Activated naive CD4-positive, alpha-beta T cell treated with anti-CD3 and anti-CD28 coated beads for 36 hours (primary cell): ENCODE results near the gene ZNF675. TPM values are rescaled to one million over a fixed set of nuclear protein-coding genes. Genes with fewer than 3 reads are reported as not detected.
A peak's percentile ranks its signal among the peaks of the same experiment; 100 is the strongest.
"Not testable (repeated sequence)": the region's sequence is repeated elsewhere in the genome, so short reads cannot be mapped to it uniquely, and the experiment has no call there.

ENCODE experiments used
- CTCF ChIA-PET: fragments of 350-600 bp; sonication (Branson Sonifier 250); formaldehyde crosslinking; loops from one replicate; lab custom pipeline; 2021; ENCODE audit warnings: antibody characterized with exemption; lab: Charles Lee
- DNase-seq: peaks from one replicate; pipeline ENCODE4 v3.0.0-alpha.2; 2020
- H3K27ac Mint-ChIP-seq: one replicate; pipeline ENCODE4 v1.8.0; 2021; ENCODE audit warnings: mild to moderate bottlenecking, mixed read lengths
- H3K27me3 Mint-ChIP-seq: one replicate; pipeline ENCODE4 v1.8.0; 2021; ENCODE audit warnings: low read depth, mixed read lengths
- H3K36me3 Mint-ChIP-seq: one replicate; pipeline ENCODE4 v1.8.0; 2021; ENCODE audit warnings: low read depth, mixed read lengths
- H3K4me1 Mint-ChIP-seq: one replicate; pipeline ENCODE4 v1.8.0; 2021; ENCODE audit warnings: low read depth, mixed read lengths
- H3K4me3 Mint-ChIP-seq: one replicate; pipeline ENCODE4 v1.8.0; 2021; ENCODE audit warnings: mild to moderate bottlenecking, moderate library complexity, mixed read lengths
- H3K9me3 Mint-ChIP-seq: one replicate; pipeline ENCODE4 v1.8.0; 2021; ENCODE audit warnings: mixed read lengths
- intact Hi-C: fragments of 100-400 bp; cut with micrococcal nuclease; formaldehyde crosslinking; loops from one replicate; pipeline ENCODE4 v1.15.1; 2023
- total RNA-seq, 2 experiments: library from RNA; stranded (reverse); gene quantifications; one replicate each; pipeline ENCODE4 v1.2.3, GENCODE V29; 2021

The ZNF675 gene
- total RNA-seq: 10 to 100 TPM; 23.8 to 25.2 TPM

DNA sequence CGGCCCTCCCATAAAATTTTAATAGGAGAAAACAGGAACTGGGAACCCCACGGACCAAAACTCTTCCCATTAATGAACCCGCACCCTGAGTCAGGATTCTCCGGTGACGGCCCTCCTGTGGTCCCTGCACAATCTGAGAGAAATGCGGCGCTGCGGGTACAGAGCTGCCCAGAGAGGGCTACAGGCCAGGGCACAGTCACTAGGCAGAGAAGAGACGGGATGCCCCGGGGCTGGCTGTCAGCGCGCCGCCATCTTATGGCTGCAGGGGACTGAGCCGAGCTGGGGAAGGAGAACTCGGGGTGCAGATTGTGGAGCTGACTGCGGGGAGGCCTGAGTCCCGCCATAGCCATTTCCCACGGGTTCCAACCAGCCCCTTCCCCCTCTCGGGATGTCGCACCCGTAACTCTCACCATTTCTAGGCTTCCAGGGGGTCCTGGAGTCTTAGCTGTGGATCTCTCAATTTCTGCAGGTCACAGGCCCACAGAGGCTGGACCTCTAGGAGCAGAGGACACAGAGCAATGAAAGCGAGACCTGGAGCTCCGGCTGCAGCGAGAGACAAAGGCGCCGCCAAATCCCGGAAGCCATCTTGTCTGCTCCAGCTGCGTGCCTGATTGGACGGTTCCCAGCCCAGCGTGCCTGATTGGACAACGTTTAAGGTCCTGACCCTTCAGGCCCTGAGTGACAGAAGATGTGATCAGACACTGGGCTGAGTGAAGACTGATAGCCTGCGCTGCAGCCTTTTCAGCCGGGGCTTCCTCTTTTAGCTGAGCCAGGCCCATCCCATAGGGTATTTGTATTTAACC, at the start of gene ZNF675:
Gene ZNF675, minus strand, starts transcription at position 592 of the 803 bp plus-strand sequence. Its CDS starts 179 bp downstream, at position 413.
- Mint-ChIP-seq H3K4me3 (peak within 1 kb of the TSS; percentile 96), H3K4me1 (peaks cover 44% of the 10 kb centered on the region), H3K9me3 (no peaks in the 10 kb centered on the region), H3K27me3 (no peaks in the 10 kb centered on the region), H3K27ac (peak within 1 kb of the TSS; percentile 97), H3K36me3 (peaks cover 35% of the 10 kb centered on the region)
- intact Hi-C loops: loop anchor here (1.0 to 5.0 kb wide), 7 partner anchors 71 to 435 kb away; partner anchors contain the start of genes ZNF681, ZNF724, ZNF726 and ZNF91
- peak; percentile 94 for DNase-seq
- CTCF ChIA-PET: interaction anchor here (0.6 to 1.2 kb wide), 5 partner anchors 13 to 413 kb away, joined by 3 to 6 read pairs (median 3); partner anchors contain the start of genes ZNF681 and ZNF726

DNA sequence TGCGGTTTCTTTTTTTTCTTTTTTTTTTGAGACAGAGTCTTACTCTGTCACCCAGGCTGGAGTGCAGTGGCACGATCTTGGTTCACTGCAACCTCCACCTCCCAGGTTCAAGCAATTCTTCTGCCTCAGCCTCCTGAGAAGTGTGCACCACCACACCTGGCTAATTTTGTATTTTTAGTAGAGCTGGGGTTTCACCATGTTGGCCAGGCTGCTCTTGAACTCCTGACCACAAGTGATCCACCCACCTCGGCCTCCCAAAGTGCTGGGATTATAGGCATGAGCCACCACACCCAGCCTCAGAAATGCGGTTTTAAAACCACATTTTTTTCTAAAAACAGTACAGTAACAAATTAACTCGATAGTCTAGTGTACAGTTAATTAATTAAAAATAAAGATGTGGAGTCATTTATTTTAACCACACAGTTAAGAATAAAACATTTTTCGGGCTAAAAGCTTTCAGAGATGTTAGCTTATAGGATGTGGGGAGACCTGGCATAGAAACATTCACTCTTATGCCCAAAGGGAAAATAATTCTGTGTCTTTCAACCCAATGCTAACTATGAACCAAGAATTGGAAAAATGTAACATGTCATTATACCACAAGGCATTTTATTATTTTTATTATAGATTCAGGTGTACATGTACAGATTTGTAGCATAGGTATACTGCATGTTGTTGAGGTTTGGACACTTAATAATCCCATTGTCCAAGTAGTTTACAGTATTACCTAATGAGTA, 43.9 kb upstream of the ZNF675 start:
- CTCF ChIA-PET, H3K27me3 Mint-ChIP-seq, H3K4me3 Mint-ChIP-seq, H3K27ac Mint-ChIP-seq, DNase-seq, intact Hi-C loops, H3K4me1 Mint-ChIP-seq, H3K36me3 Mint-ChIP-seq: not testable (repeated sequence)
- peaks cover 19% of the 10 kb centered on the region for H3K9me3 Mint-ChIP-seq

DNA sequence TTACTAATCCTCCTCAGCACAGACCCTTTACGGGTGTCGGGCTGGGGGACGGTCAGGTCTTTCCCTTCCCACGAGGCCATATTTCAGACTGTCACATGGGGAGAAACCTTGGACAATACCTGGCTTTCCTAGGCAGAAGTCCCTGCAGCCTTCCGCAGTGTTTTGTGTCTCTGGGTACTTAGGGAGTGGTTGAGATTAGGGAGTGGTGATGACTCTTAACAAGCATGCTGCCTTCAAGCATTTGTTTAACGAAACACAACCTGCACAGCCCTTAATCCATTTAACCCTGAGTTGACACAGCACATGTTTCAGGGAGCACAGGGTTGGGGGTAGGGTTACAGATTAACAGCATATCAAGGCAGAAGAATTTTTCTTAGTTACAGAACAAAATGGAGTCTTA, 37.1 kb upstream of the ZNF675 start:
- H3K4me1 Mint-ChIP-seq, DNase-seq, H3K27me3 Mint-ChIP-seq, intact Hi-C loops, CTCF ChIA-PET, H3K27ac Mint-ChIP-seq, H3K36me3 Mint-ChIP-seq, H3K9me3 Mint-ChIP-seq, H3K4me3 Mint-ChIP-seq: not testable (repeated sequence)

DNA sequence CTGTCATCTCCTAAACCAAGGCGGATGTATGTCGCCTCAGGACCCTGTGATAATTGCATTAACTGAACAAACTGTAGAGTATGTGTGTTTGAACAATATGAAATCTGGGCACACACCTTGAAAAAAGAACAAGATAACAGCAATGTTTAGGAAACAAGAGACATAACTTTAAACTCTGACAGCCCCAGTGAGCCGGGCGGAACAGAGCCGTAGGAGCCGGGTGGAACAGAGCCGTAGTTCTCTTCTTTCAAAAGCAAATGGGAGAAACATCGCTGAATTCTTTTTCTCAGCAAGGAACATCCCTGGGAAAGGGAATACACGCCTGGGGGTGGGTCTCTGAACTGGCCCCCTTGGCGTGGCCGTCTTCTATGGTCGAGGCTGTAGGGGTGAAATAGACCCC, 31.8 kb upstream of the ZNF675 start:
- Mint-ChIP-seq H3K4me1 (peaks cover 9% of the 10 kb centered on the region), H3K27ac (no peak overlapping the region), H3K4me3 (no peak overlapping the region), H3K36me3 (no peaks in the 10 kb centered on the region), H3K27me3 (peaks cover 11% of the 10 kb centered on the region), H3K9me3 (no peaks in the 10 kb centered on the region)
- intact Hi-C loops: no loop called here
- CTCF ChIA-PET: no interaction called here
- DNase-seq: no peak

DNA sequence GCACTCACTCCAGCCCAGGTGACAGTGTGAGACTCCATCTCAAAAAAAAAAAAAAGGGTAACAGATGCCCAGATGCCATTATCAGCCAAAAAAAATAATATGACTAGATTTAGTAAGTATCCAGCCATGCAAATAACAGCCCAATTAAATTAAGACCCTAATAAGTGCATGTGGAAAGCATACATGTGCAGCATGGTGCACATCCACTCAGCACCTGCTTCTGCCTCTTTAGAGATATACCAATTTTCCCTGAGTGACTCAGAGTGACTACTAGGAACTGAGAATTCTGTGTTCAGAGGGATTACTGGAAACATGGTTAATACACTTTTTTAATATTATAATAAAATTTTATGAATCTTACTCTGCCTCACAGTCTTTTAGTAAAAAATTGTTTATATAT, 29.8 kb upstream of the ZNF675 start:
- H3K9me3 Mint-ChIP-seq: no peaks in the 10 kb centered on the region
- intact Hi-C loops: no loop called here
- H3K4me3 Mint-ChIP-seq: no peak overlapping the region
- peaks cover 9% of the 10 kb centered on the region for H3K4me1 Mint-ChIP-seq
- CTCF ChIA-PET: no interaction called here
- H3K27ac Mint-ChIP-seq: no peak overlapping the region
- no peak for DNase-seq
- peaks cover 9% of the 10 kb centered on the region for H3K27me3 Mint-ChIP-seq
- no peaks in the 10 kb centered on the region for H3K36me3 Mint-ChIP-seq

DNA sequence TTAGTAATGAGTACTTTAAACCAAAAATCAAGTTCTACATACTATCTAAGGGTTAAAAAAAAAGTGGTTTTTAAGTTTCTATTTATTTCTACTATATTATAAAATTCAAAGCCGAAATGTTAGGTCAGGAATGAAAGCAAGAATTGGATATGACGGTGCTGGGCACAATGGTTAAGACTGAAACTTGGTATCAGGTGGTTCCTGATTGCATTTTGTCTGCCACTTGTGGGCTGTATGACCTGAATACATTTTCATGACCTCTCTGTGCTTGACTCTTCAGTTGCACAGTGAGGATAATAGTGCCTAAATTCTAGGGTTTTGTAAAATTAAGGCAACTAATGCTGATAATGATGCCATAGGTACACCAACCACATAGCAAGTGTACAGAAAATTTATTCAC, 22.3 kb upstream of the ZNF675 start:
- DNase-seq: no peak
- Mint-ChIP-seq H3K9me3 (peaks cover 2% of the 10 kb centered on the region), H3K36me3 (no peaks in the 10 kb centered on the region), H3K27ac (no peak overlapping the region), H3K27me3 (no peaks in the 10 kb centered on the region), H3K4me3 (no peak overlapping the region), H3K4me1 (no peaks in the 10 kb centered on the region)
- intact Hi-C loops: no loop called here
- CTCF ChIA-PET: no interaction called here

DNA sequence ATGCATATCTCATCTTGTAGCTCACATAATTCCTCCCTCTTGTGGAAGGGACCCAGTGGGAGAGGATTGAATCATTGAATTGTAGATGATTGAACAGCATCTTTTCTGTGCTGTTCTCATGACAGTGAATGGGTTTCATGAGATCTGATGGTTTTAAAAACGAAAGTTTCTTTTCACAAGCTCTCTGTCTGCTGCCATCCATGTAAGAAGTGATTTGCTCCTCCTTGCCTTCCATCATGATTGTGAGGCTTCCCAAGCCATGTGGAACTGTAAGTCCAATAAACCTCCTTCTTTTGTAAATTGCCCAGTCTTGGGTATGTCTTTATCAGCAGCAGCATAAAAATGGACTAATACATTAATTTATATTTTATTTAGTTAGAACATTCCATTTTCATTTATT, 19.6 kb upstream of the ZNF675 start:
- H3K9me3 Mint-ChIP-seq: peaks cover 7% of the 10 kb centered on the region
- H3K4me3 Mint-ChIP-seq: no peak overlapping the region
- CTCF ChIA-PET: no interaction called here
- no peaks in the 10 kb centered on the region for H3K36me3 Mint-ChIP-seq
- intact Hi-C loops: no loop called here
- no peak overlapping the region for H3K27ac Mint-ChIP-seq
- H3K4me1 Mint-ChIP-seq: no peaks in the 10 kb centered on the region
- H3K27me3 Mint-ChIP-seq: peaks cover 2% of the 10 kb centered on the region
- DNase-seq: no peak

DNA sequence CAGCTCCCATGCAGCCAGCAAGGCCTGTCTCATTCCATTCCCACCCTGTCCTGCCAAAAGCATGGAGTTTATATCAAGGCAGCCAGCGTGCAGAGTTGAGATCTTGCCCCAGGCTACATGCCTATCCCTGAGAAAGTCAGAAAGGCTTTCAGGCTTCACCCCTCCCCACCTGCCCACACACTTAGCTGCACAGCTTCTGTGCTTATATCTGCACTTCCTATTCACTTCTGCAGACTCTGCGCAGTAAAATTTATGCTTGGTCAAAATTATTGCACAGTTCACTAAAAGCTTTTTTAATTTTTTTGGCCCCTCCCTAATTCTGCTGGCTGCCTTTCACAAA, 12.5 kb upstream of the ZNF675 start:
- Mint-ChIP-seq H3K27ac (no peak overlapping the region), H3K36me3 (peaks cover 7% of the 10 kb centered on the region), H3K4me1 (no peaks in the 10 kb centered on the region), H3K4me3 (no peak overlapping the region), H3K27me3 (peaks cover 2% of the 10 kb centered on the region), H3K9me3 (peaks cover 12% of the 10 kb centered on the region)
- intact Hi-C loops: no loop called here
- DNase-seq: no peak
- CTCF ChIA-PET: interaction anchor here (0.9 kb wide), 1 partner anchor 13 kb away, joined by 4 read pairs; the partner anchor contains the start of gene ZNF675

DNA sequence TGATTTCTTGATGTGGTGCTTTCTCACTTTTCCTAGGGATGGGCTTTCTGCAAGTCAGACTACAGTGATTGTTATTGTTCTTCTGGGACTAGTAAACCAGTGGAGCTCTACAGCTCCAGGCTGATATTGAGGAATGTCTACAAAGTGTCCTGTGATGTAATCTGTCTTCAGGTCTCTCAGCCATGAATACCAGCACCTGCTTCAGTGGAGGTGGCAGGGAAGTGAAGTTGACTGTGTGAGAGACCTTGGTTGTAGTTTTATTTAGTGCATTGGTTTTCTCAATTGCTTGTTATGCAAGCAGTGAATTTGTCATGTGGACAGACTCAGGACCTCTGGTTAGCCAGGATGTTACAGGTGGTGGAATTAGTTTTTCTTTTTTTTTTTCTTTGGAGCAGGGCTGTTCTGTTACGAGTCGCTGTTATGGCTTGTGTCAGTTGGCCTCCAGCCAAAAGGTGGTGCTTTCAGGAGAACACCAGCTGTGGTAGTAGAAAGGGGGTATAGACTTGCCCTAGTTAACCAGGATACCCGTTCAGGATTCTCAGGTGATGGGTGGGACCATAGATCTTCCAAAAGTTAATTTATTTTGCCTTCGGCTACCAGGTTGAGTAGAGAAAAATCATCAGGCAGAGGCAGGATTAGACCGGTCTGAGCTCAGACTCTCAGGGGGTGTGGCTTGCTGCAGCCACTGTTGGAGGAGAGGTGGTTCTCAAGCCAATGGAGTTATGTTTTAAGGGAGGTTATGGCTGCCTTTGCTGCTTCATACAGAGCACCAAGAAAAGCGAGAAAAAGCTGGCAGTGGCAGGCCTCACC, 11.9 kb upstream of the ZNF675 start:
- Mint-ChIP-seq H3K27me3 (peaks cover 2% of the 10 kb centered on the region), H3K4me1 (no peaks in the 10 kb centered on the region), H3K4me3 (peak overlapping the region; percentile 29), H3K36me3 (peaks cover 7% of the 10 kb centered on the region), H3K27ac (no peak overlapping the region), H3K9me3 (peaks cover 12% of the 10 kb centered on the region)
- intact Hi-C loops: no loop called here
- DNase-seq: no peak
- CTCF ChIA-PET: no interaction called here

DNA sequence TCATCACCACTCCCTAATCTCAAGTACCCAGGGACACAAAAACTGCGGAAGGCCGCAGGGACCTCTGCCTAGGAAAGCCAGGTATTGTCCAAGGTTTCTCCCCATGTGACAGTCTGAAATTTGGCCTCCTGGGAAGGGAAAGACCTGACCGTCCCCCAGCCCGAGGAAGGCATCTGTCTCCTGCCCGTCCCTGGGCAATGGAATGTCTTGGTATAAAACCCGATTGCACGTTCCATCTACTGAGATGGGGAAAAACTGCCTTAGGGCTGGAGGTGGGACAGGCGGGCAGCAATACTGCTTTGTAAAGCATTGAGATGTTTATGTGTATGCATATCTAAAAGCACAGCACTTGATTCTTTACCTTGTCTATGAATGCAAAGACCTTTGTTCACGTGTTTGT, 5.9 kb upstream of the ZNF675 start:
- CTCF ChIA-PET, intact Hi-C loops, H3K9me3 Mint-ChIP-seq, H3K27ac Mint-ChIP-seq, H3K4me3 Mint-ChIP-seq, DNase-seq, H3K36me3 Mint-ChIP-seq, H3K27me3 Mint-ChIP-seq: not testable (repeated sequence)
- H3K4me1 Mint-ChIP-seq: peaks cover 12% of the 10 kb centered on the region

DNA sequence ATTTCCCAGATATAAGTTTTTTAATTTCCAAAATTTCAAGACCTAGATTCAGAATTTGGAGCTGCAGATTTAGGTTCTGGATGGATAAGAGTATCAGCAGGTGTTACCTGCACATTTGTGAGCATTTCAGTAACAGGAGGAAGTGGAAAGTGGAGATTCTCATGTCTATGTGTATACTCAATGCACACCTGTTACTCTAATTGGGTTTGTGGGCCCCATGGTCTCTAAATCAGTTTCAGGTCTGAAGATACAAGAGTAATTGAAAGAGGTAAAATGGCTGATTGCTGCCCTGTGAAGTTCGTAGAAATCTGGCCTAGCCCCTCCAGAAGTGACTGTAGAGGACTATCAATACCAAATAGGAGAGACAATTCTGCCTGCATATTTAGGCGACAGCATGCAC, 13.9 kb downstream of the ZNF675 start:
- Mint-ChIP-seq H3K27me3 (no peaks in the 10 kb centered on the region), H3K36me3 (peaks cover 80% of the 10 kb centered on the region), H3K27ac (no peak overlapping the region), H3K4me1 (peaks cover 20% of the 10 kb centered on the region), H3K4me3 (no peak overlapping the region), H3K9me3 (peaks cover 47% of the 10 kb centered on the region)
- intact Hi-C loops: no loop called here
- DNase-seq: no peak
- CTCF ChIA-PET: no interaction called here

DNA sequence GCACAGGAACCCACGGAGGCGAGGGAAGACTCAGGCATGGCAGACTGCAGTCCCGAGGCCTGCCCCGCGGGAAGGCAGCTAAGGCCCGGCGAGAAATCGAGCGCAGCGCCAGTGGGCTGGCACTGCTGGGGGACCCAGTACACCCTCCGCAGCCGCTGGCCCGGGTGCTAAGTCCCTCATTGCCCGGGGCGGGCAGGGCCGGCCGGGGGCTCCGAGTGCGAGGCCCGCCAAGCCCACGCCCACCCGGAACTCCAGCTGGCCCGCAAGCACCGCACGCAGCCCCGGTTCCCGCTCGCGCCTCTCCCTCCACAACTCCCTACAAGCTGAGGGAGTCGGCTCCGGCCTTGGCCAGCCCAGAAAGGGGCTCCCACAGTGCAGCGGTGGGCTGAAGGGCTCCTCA, 18.4 kb downstream of the ZNF675 start:
- peaks cover 92% of the 10 kb centered on the region for H3K36me3 Mint-ChIP-seq
- H3K27ac Mint-ChIP-seq: not testable (repeated sequence)

More for the DNA sequence above, 18.4 kb downstream of the ZNF675 start:
- H3K27me3 Mint-ChIP-seq, CTCF ChIA-PET, DNase-seq, H3K4me1 Mint-ChIP-seq, H3K4me3 Mint-ChIP-seq, intact Hi-C loops: not testable (repeated sequence)
- peaks cover 45% of the 10 kb centered on the region for H3K9me3 Mint-ChIP-seq
